Measurements from ENCODE around the gene SLC38A11.

SLC38A11 gene

GRCh38 chr2:164922134-164922533 is 33.2 kb downstream of the SLC38A11 start:
- H2AFZ ChIP-seq (ENCODE audit: low read length) = no peak overlapping the region
- no peaks in the 10 kb centered on the region for H3K9me3 ChIP-seq (ENCODE audit: low read length)
- H3K4me1 ChIP-seq (ENCODE audit: insufficient read depth, low read length, severe bottlenecking) = no peaks in the 10 kb centered on the region
- H3F3A ChIP-seq (ENCODE audit: insufficient read depth, low read length) = no peaks in the 10 kb centered on the region
- no peak overlapping the region for H3K27ac ChIP-seq (ENCODE audit: low read depth, low read length, poor library complexity, severe bottlenecking)
- no peaks in the 10 kb centered on the region for H3K36me3 ChIP-seq (ENCODE audit: insufficient read depth, low read length)
- no peaks in the 10 kb centered on the region for H3K79me2 ChIP-seq (ENCODE audit: insufficient read depth, low read length)
- no peaks in the 10 kb centered on the region for H3K9me2 ChIP-seq (ENCODE audit: low read depth, low read length)
- no peak overlapping the region for H3K9ac ChIP-seq (ENCODE audit: low read length)
- no peaks in the 10 kb centered on the region for H4K20me1 ChIP-seq (ENCODE audit: insufficient read depth, low read length)
- TF ChIP-seq, protein P1, sequence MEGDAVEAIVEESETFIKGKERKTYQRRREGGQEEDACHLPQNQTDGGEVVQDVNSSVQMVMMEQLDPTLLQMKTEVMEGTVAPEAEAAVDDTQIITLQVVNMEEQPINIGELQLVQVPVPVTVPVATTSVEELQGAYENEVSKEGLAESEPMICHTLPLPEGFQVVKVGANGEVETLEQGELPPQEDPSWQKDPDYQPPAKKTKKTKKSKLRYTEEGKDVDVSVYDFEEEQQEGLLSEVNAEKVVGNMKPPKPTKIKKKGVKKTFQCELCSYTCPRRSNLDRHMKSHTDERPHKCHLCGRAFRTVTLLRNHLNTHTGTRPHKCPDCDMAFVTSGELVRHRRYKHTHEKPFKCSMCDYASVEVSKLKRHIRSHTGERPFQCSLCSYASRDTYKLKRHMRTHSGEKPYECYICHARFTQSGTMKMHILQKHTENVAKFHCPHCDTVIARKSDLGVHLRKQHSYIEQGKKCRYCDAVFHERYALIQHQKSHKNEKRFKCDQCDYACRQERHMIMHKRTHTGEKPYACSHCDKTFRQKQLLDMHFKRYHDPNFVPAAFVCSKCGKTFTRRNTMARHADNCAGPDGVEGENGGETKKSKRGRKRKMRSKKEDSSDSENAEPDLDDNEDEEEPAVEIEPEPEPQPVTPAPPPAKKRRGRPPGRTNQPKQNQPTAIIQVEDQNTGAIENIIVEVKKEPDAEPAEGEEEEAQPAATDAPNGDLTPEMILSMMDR (IDR thresholded peaks at IDR 0.05; ENCODE audit: low read length) = no peak
- TF ChIP-seq EZH2 (IDR thresholded peaks at IDR 0.05; ENCODE audit: borderline replicate concordance, low read length) = no peak
- no peak overlapping the region for H3K4me2 ChIP-seq (ENCODE audit: low read length)
- H3K27me3 ChIP-seq (ENCODE audit: insufficient read depth, low read length) = no peaks in the 10 kb centered on the region
- no peak overlapping the region for H3K4me3 ChIP-seq (ENCODE audit: low read depth, low read length, poor library complexity, severe bottlenecking)

DNA sequence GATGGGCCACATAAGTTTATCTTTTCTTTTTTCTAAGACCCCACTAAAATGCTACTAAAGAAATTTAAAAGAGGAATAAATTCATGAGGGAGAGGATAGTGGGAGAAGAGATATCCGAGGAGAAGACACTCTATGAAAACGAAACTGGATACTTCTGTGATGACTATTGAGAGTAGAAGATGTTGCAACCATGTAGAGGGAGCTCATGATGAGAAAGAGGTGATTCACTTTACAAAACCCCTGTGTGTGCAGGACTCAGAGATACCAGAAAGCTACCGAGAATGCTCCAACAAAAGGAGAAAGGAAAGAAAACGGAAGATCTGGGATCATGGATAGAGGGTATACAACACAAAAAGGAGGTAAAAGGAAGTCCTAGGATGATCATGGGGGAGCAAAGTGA is 34.9 kb downstream of the SLC38A11 start:
- H3K79me2 ChIP-seq (ENCODE audit: insufficient read depth, low read length) = no peaks in the 10 kb centered on the region
- no peak overlapping the region for H3K9ac ChIP-seq (ENCODE audit: low read length)
- H3K4me1 ChIP-seq (ENCODE audit: insufficient read depth, low read length, severe bottlenecking) = no peaks in the 10 kb centered on the region
- no peaks in the 10 kb centered on the region for H4K20me1 ChIP-seq (ENCODE audit: insufficient read depth, low read length)
- H2AFZ ChIP-seq (ENCODE audit: low read length) = no peak overlapping the region
- no peak overlapping the region for H3K4me3 ChIP-seq (ENCODE audit: low read depth, low read length, poor library complexity, severe bottlenecking)
- H3F3A ChIP-seq (ENCODE audit: insufficient read depth, low read length) = no peaks in the 10 kb centered on the region
- no peaks in the 10 kb centered on the region for H3K27me3 ChIP-seq (ENCODE audit: insufficient read depth, low read length)
- H3K27ac ChIP-seq (ENCODE audit: low read depth, low read length, poor library complexity, severe bottlenecking) = no peak overlapping the region
- no peaks in the 10 kb centered on the region for H3K36me3 ChIP-seq (ENCODE audit: insufficient read depth, low read length)
- no peaks in the 10 kb centered on the region for H3K9me2 ChIP-seq (ENCODE audit: low read depth, low read length)
- H3K4me2 ChIP-seq (ENCODE audit: low read length) = no peak overlapping the region
- TF ChIP-seq, protein P1 (IDR thresholded peaks at IDR 0.05; ENCODE audit: low read length) = no peak
- TF ChIP-seq EZH2 (IDR thresholded peaks at IDR 0.05; ENCODE audit: borderline replicate concordance, low read length) = no peak
- no peaks in the 10 kb centered on the region for H3K9me3 ChIP-seq (ENCODE audit: low read length)

- H3K4me1 ChIP-seq (ENCODE audit: insufficient read depth, low read length, severe bottlenecking) = no peaks in the 10 kb centered on the region
- no peaks in the 10 kb centered on the region for H4K20me1 ChIP-seq (ENCODE audit: insufficient read depth, low read length)
- H3K9ac ChIP-seq (ENCODE audit: low read length) = no peak overlapping the region
- no peaks in the 10 kb centered on the region for H3F3A ChIP-seq (ENCODE audit: insufficient read depth, low read length)
- H3K27me3 ChIP-seq (ENCODE audit: insufficient read depth, low read length) = no peaks in the 10 kb centered on the region
- H2AFZ ChIP-seq (ENCODE audit: low read length) = no peak overlapping the region
- no peaks in the 10 kb centered on the region for H3K79me2 ChIP-seq (ENCODE audit: insufficient read depth, low read length)
- no peaks in the 10 kb centered on the region for H3K36me3 ChIP-seq (ENCODE audit: insufficient read depth, low read length)
- no peak overlapping the region for H3K27ac ChIP-seq (ENCODE audit: low read depth, low read length, poor library complexity, severe bottlenecking)
- H3K9me3 ChIP-seq (ENCODE audit: low read length) = no peaks in the 10 kb centered on the region
- H3K9me2 ChIP-seq (ENCODE audit: low read depth, low read length) = no peaks in the 10 kb centered on the region
- H3K4me2 ChIP-seq (ENCODE audit: low read length) = no peak overlapping the region
- TF ChIP-seq, protein P1 (IDR thresholded peaks at IDR 0.05; ENCODE audit: low read length) = no peak; the same call in 1 of the 2 replicates
- no peak for TF ChIP-seq EZH2 (IDR thresholded peaks at IDR 0.05; ENCODE audit: borderline replicate concordance, low read length)
- no peak overlapping the region for H3K4me3 ChIP-seq (ENCODE audit: low read depth, low read length, poor library complexity, severe bottlenecking)
These were observed 37.9 kb downstream of the SLC38A11 start for GRCh38 chr2:164917296-164917903.

Data from OCI-LY1 (cell line).